NCI-H510A treated with DMSO at 0.1 percent for 48 hours (cell line): ENCODE measurements around the gene MMS19.
A peak's percentile ranks its signal among the peaks of the same experiment; 100 is the strongest.
"Not testable (repeated sequence)": the region's sequence is repeated elsewhere in the genome, so short reads cannot be mapped to it uniquely, and the experiment has no call there.

Experiments used
- DNase-seq: peaks from one replicate; lab custom pipeline; 2025; lab: John Stamatoyannopoulos, UW

MMS19 gene

GRCh38 chr10:97503406-97503805, 5.2 kb upstream of the MMS19 start:
- no peak for DNase-seq

- DNase-seq = no peak
Measured at GRCh38 chr10:97502916-97503315, 4.7 kb upstream of the MMS19 start.

- no peak for DNase-seq
Measured at GRCh38 chr10:97500297-97500575, 2.0 kb upstream of the MMS19 start.

- no peak for DNase-seq
Measured at GRCh38 chr10:97499561-97500296, 1.5 kb upstream of the MMS19 start.

- no peak for DNase-seq
Measured at GRCh38 chr10:97498841-97499560, 779 bp upstream of the MMS19 start, which contains the start of gene UBTD1. Gene UBTD1 (plus strand): TSS chr10:97498924. CDS start chr10:97499204, 280 bp downstream.

GRCh38 chr10:97497572-97498075, 598 bp downstream of the MMS19 start:
- DNase-seq = peak; percentile 57

- peak; percentile 70 for DNase-seq
Measured at GRCh38 chr10:97494863-97495506, 3.2 kb downstream of the MMS19 start.

GRCh38 chr10:97494151-97494550, 4.1 kb downstream of the MMS19 start:
- DNase-seq = no peak

- DNase-seq = peak; percentile 25
Measured at GRCh38 chr10:97490592-97490991, 7.6 kb downstream of the MMS19 start.

- DNase-seq = no peak
Measured at GRCh38 chr10:97485647-97486281, 12.5 kb downstream of the MMS19 start.

- DNase-seq = no peak
Measured at GRCh38 chr10:97483921-97484320, 14.3 kb downstream of the MMS19 start.

- DNase-seq = no peak
Measured at GRCh38 chr10:97483506-97483905, 14.7 kb downstream of the MMS19 start.

GRCh38 chr10:97482381-97482780, 15.8 kb downstream of the MMS19 start:
- DNase-seq = no peak

GRCh38 chr10:97481071-97481470, 17.2 kb downstream of the MMS19 start:
- DNase-seq = no peak

- DNase-seq = no peak
Measured at GRCh38 chr10:97479939-97480338, 18.3 kb downstream of the MMS19 start.

GRCh38 chr10:97479410-97479809, 18.8 kb downstream of the MMS19 start:
- DNase-seq = not testable (repeated sequence)

GRCh38 chr10:97475936-97476594, 22.2 kb downstream of the MMS19 start:
- no peak for DNase-seq

- DNase-seq = no peak
Measured at GRCh38 chr10:97474918-97475317, 23.3 kb downstream of the MMS19 start.

GRCh38 chr10:97468781-97469180, 29.4 kb downstream of the MMS19 start:
- DNase-seq = not testable (repeated sequence)

- DNase-seq = peak; percentile 23
Measured at GRCh38 chr10:97468162-97468561, 30.1 kb downstream of the MMS19 start.

GRCh38 chr10:97466755-97467154, 31.5 kb downstream of the MMS19 start:
- no peak for DNase-seq

GRCh38 chr10:97465982-97466381, 32.2 kb downstream of the MMS19 start:
- DNase-seq = no peak
